ENCODE measurements around the gene MUC4. TPM values are rescaled to one million over a fixed set of nuclear protein-coding genes. Genes with fewer than 3 reads are reported as not detected.

Gene MUC4
- total RNA-seq, 1 donor from 2014 or later: not detected

DNA sequence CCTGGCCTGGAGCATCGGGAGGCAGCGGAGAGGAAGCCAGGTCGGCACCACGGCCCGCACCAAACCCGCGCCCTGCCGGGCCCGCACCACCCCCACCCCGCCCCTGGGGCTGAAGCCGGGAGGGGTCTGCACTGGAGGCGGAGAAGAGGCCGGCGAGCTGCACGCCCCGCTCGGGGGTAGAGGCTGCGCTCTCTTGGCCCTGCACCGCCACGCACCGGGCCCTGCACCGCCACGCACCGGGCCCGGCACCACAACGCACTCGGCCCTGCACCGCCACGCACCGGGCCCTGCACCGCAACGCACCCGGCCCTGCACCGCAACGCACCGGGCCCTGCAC is 49.5 kb downstream of the MUC4 start:
- TF ChIP-seq, protein P1, sequence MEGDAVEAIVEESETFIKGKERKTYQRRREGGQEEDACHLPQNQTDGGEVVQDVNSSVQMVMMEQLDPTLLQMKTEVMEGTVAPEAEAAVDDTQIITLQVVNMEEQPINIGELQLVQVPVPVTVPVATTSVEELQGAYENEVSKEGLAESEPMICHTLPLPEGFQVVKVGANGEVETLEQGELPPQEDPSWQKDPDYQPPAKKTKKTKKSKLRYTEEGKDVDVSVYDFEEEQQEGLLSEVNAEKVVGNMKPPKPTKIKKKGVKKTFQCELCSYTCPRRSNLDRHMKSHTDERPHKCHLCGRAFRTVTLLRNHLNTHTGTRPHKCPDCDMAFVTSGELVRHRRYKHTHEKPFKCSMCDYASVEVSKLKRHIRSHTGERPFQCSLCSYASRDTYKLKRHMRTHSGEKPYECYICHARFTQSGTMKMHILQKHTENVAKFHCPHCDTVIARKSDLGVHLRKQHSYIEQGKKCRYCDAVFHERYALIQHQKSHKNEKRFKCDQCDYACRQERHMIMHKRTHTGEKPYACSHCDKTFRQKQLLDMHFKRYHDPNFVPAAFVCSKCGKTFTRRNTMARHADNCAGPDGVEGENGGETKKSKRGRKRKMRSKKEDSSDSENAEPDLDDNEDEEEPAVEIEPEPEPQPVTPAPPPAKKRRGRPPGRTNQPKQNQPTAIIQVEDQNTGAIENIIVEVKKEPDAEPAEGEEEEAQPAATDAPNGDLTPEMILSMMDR (conservative IDR thresholded peaks at IDR 0.05): no peak
- H3K27ac Mint-ChIP-seq (ENCODE audit: unreplicated experiment): no peak overlapping the region
- no peaks in the 10 kb centered on the region for H3K9me3 Mint-ChIP-seq
- peaks cover 5% of the 10 kb centered on the region for H3K27me3 Mint-ChIP-seq (ENCODE audit: low read depth)
- no peaks in the 10 kb centered on the region for H3K4me1 Mint-ChIP-seq
- no peaks in the 10 kb centered on the region for H3K36me3 Mint-ChIP-seq (ENCODE audit: low read depth)
- no peak overlapping the region for H3K4me3 Mint-ChIP-seq
- DNase-seq (ENCODE audit: low read depth, low spot score): no peak

DNA sequence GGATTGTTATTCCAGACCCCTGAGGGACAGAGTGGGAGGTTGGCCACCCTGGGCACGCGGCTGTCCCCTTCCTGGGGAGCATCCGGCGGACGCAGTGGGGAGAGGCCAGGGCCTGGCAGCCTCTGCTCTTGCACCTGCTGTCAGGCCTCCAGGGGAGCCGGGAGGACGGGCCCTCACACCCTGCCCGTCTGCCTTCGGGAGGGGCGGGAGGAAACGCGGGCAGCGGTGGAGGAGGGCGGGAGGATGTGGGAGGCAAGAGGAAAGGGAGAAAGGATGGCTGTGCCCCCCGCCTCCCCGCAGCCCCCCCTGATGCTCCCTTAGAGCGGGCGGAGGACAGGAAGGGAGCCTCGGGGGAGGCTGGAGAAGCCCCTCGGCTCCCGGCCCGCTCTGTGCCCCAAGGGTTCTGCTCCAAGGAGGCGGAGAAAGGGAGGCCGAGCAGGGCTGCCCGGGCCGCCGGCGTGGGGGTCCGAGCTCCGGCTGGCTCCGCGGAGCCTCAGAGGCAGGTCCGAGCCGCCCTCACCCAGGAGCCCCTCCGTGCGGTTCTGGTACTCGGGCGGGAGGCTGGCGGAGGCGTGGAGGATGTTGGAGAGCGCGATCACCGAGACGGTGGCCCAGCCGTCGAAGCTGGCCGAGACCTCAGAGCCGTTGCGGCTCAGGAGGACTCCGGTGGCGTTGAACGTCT is 50.0 kb downstream of the MUC4 start:
- Mint-ChIP-seq H3K36me3 (ENCODE audit: low read depth) (no peaks in the 10 kb centered on the region), H3K9me3 (no peaks in the 10 kb centered on the region), H3K4me1 (peaks cover 3% of the 10 kb centered on the region), H3K27me3 (ENCODE audit: low read depth) (peaks cover 10% of the 10 kb centered on the region), H3K27ac (ENCODE audit: unreplicated experiment) (no peak overlapping the region), H3K4me3 (no peak overlapping the region)
- no peak for DNase-seq (ENCODE audit: low read depth, low spot score)
- TF ChIP-seq, protein P1 (conservative IDR thresholded peaks at IDR 0.05): no peak

DNA sequence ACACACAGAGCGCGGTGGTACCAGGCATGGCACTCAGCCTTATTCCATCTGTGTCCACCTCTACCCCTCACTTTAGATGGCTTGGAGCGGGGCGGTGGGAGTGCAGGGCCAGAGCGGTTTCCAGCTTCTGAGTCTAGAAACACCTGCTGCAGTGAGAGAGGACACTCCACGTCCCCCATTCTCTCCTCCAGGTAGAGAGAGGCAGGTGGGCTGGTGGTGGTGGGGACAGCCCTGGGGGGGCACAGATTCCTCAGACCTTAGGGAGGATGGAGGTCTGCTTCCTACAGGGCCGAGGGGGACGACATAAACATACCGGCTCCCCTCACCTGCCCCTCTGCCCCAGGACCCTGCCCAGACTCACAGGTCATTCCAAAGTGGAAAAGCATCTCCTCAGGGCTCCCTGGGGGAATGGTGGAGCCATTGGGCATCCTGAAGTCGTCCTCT is 50.6 kb downstream of the MUC4 start:
- Mint-ChIP-seq H3K4me1 (peaks cover 3% of the 10 kb centered on the region), H3K27ac (ENCODE audit: unreplicated experiment) (no peak overlapping the region), H3K4me3 (no peak overlapping the region), H3K27me3 (ENCODE audit: low read depth) (peaks cover 10% of the 10 kb centered on the region), H3K36me3 (ENCODE audit: low read depth) (no peaks in the 10 kb centered on the region), H3K9me3 (no peaks in the 10 kb centered on the region)
- TF ChIP-seq, protein P1 (conservative IDR thresholded peaks at IDR 0.05): no peak
- no peak for DNase-seq (ENCODE audit: low read depth, low spot score)

DNA sequence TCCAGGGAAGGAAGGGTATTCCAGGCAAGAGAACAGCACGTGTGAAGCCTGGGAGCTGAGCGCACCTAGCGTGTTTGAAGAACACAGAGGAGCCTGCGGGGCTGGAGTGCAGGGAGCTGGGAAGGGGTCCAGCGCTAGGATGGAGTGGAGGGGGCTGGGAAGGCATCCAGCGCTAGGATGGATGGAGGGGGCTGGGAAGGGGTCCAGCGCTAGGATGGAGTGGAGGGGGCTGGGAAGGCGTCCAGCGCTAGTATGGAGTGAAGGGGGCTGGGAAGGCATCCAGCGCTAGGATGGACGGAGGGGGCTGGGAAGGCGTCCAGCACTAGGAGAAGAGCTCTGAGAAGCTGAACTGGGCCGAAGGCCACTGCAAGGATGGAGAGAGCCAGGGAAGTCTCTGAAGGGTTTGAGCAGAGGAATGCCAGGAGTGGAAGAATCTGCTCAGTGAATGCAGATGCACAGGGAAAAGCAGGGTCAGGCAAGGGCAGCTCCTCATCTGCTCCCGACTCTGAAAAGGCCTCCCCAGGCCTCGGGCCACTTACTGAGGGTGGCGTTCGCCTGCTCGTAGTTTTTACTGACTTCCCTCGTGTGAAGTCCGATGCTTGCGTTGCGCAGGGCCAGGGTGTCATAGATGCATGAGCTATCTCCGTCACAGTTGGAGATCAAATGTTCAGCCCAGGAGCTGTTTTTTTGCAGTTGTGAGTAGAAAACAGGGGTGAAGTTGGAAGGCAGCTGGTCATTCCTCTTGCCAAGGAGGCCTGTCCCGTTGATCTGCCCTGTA is 51.2 kb downstream of the MUC4 start:
- peaks cover 10% of the 10 kb centered on the region for H3K27me3 Mint-ChIP-seq (ENCODE audit: low read depth)
- TF ChIP-seq, protein P1 (conservative IDR thresholded peaks at IDR 0.05): no peak
- H3K27ac Mint-ChIP-seq (ENCODE audit: unreplicated experiment): peak overlapping the region; percentile 27
- DNase-seq (ENCODE audit: low read depth, low spot score): no peak
- H3K4me3 Mint-ChIP-seq: no peak overlapping the region
- H3K4me1 Mint-ChIP-seq: peaks cover 3% of the 10 kb centered on the region
- no peaks in the 10 kb centered on the region for H3K36me3 Mint-ChIP-seq (ENCODE audit: low read depth)
- no peaks in the 10 kb centered on the region for H3K9me3 Mint-ChIP-seq

DNA sequence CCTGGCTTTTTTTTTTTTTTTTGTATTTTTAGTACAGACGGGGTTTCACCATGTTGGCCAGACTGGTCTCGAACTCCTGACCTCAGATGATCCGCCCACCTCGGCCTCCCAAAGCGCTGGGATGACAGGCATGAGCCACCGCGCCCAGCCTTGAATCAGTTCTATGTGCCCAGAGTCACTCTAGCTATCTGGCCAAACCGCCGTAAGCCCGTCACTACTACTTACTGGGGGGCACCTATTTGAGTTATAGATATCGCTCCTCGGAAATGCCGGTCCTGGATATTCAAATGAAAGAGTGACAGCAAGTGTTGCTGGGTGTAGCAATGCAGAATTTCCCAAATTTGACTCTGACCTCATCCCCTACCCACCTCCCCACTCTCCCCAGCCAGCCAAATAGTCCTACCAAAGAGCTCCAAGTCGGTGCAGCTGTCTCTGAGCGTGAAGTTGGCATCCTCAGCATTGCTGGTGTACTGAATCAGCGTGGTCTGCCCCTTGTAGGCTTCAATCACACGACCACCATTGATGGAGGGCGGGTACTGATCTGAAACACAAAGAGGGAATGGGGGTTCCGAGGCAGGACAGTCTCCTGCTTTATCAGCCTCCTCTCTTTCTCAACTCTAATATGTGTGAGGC is 52.9 kb downstream of the MUC4 start:
- H3K4me3 Mint-ChIP-seq: no peak overlapping the region
- H3K9me3 Mint-ChIP-seq: no peaks in the 10 kb centered on the region
- DNase-seq (ENCODE audit: low read depth, low spot score): no peak
- H3K27me3 Mint-ChIP-seq (ENCODE audit: low read depth): peaks cover 12% of the 10 kb centered on the region
- TF ChIP-seq, protein P1 (conservative IDR thresholded peaks at IDR 0.05): no peak
- H3K36me3 Mint-ChIP-seq (ENCODE audit: low read depth): no peaks in the 10 kb centered on the region
- H3K27ac Mint-ChIP-seq (ENCODE audit: unreplicated experiment): peak overlapping the region; percentile 21
- peaks cover 3% of the 10 kb centered on the region for H3K4me1 Mint-ChIP-seq

Data from neural crest cell (in vitro differentiated cells).